GM10248 (cell line): ENCODE measurements around the gene PLSCR1.

Experiments used
- CTCF ChIA-PET: fragments of 300-600 bp; sonication (Branson Sonifier 250); formaldehyde crosslinking; extraction: SDS; loops from one replicate; lab custom pipeline; 2021; ENCODE audit warnings: antibody characterized with exemption; lab: Yijun Ruan, JAX
- POLR2A ChIA-PET: fragments of 350-650 bp; sonication (Branson Sonifier 250); formaldehyde crosslinking; extraction: SDS; loops from one replicate; lab custom pipeline; 2020; ENCODE audit warnings: antibody characterized with exemption; lab: Yijun Ruan, JAX
- DNase-seq: peaks from one replicate; pipeline ENCODE4 v3.0.0; 2012; ENCODE audit errors: extremely low spot score
- TF ChIP-seq, protein P1 (sequence below): IDR thresholded peaks from 2 replicates; pipeline ENCODE4 v1.5.1; 2012; ENCODE audit warnings: mild to moderate bottlenecking, low read depth; ENCODE audit errors: extremely low read depth, missing control alignments, control extremely low read depth

PLSCR1 gene

GRCh38 chr3:146544002-146544928 lies at the start of gene PLSCR1:
PLSCR1 (minus strand) TSS chr3:146544607; CDS start chr3:146536552, 8,055 bp downstream.
- peak; percentile 81 for DNase-seq
- ChIA-PET CTCF (interaction anchor here (0.8 to 2.1 kb wide), 10 partner anchors 10 to 355 kb away, joined by 3 to 6 read pairs (median 4); no protein-coding TSS in a partner anchor), POLR2A (interaction anchor here (0.6 kb wide), 1 partner anchor 55 kb away, joined by 3 read pairs; no protein-coding TSS in a partner anchor)
- TF ChIP-seq, protein P1, sequence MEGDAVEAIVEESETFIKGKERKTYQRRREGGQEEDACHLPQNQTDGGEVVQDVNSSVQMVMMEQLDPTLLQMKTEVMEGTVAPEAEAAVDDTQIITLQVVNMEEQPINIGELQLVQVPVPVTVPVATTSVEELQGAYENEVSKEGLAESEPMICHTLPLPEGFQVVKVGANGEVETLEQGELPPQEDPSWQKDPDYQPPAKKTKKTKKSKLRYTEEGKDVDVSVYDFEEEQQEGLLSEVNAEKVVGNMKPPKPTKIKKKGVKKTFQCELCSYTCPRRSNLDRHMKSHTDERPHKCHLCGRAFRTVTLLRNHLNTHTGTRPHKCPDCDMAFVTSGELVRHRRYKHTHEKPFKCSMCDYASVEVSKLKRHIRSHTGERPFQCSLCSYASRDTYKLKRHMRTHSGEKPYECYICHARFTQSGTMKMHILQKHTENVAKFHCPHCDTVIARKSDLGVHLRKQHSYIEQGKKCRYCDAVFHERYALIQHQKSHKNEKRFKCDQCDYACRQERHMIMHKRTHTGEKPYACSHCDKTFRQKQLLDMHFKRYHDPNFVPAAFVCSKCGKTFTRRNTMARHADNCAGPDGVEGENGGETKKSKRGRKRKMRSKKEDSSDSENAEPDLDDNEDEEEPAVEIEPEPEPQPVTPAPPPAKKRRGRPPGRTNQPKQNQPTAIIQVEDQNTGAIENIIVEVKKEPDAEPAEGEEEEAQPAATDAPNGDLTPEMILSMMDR: no peak

- no peak for DNase-seq
- ChIA-PET CTCF (interaction anchor here (1.0 to 1.5 kb wide), 5 partner anchors 9 to 530 kb away, joined by 3 to 7 read pairs (median 4); no protein-coding TSS in a partner anchor), POLR2A (no interaction called here)
- TF ChIP-seq, protein P1: no peak
These were observed 49.4 kb upstream of the PLSCR1 start for GRCh38 chr3:146593776-146594175.

- ChIA-PET POLR2A (no interaction called here), CTCF (interaction anchor here (0.8 to 4.4 kb wide), 7 partner anchors 9 to 602 kb away, joined by 3 to 16 read pairs (median 4); no protein-coding TSS in a partner anchor)
- TF ChIP-seq, protein P1: no peak
- DNase-seq: no peak
These were observed 46.1 kb upstream of the PLSCR1 start for GRCh38 chr3:146590521-146590920.

GRCh38 chr3:146589899-146590508 lies 45.6 kb upstream of the PLSCR1 start:
- TF ChIP-seq, protein P1: peak; percentile 59
- ChIA-PET POLR2A (no interaction called here), CTCF (interaction anchor here (0.8 to 4.4 kb wide), 7 partner anchors 10 to 602 kb away, joined by 3 to 16 read pairs (median 4); no protein-coding TSS in a partner anchor)

GRCh38 chr3:146585156-146585555 lies 40.7 kb upstream of the PLSCR1 start:
- CTCF ChIA-PET: interaction anchor here (1.4 to 1.5 kb wide), 2 partner anchors 9 to 372 kb away, joined by 3 to 5 read pairs; no protein-coding TSS in a partner anchor
- POLR2A ChIA-PET: no interaction called here
- DNase-seq: no peak
- TF ChIP-seq, protein P1: no peak

More at GRCh38 chr3:146589899-146590508, 45.6 kb upstream of the PLSCR1 start:
- DNase-seq: peak; percentile 8

- TF ChIP-seq, protein P1: no peak
- CTCF ChIA-PET: interaction anchor here (0.7 to 1.5 kb wide), 2 partner anchors 20 to 392 kb away, joined by 3 to 10 read pairs; no protein-coding TSS in a partner anchor
- POLR2A ChIA-PET: no interaction called here
- DNase-seq: peak; percentile 3
These were observed 37.6 kb upstream of the PLSCR1 start for GRCh38 chr3:146581951-146582467.
